Adrenal gland (tissue), 5 donors: Measurements from ENCODE around the gene RNF128.

Source experiments
- POLR2A ChIP-seq, 2 donors: fragments of 450-650 bp; IDR thresholded peaks; one replicate each; pipeline ENCODE4 v1.6.1; 2017; ENCODE audit warnings: antibody characterized with exemption in 2 of 2, mild to moderate bottlenecking in 2 of 2, moderate library complexity in 1 of 2
- TF ChIP-seq, protein P1 (sequence below), 6 experiments: fragments of 450-650 bp in 4 of 6; fragments of 200-600 bp in 2 of 6; sonication (generic) in 1 of 6; IDR thresholded peaks; 1 replicate in 5 of 6; 2 replicates in 1 of 6; pipeline versions ENCODE4 v1.5.1 to v1.8.0; 2016 to 2021; ENCODE audit warnings: antibody characterized with exemption in 6 of 6, mild to moderate bottlenecking in 2 of 6, moderate library complexity in 1 of 6
- donor health status: DM: no; HTN: no; CAD: no.

DNA sequence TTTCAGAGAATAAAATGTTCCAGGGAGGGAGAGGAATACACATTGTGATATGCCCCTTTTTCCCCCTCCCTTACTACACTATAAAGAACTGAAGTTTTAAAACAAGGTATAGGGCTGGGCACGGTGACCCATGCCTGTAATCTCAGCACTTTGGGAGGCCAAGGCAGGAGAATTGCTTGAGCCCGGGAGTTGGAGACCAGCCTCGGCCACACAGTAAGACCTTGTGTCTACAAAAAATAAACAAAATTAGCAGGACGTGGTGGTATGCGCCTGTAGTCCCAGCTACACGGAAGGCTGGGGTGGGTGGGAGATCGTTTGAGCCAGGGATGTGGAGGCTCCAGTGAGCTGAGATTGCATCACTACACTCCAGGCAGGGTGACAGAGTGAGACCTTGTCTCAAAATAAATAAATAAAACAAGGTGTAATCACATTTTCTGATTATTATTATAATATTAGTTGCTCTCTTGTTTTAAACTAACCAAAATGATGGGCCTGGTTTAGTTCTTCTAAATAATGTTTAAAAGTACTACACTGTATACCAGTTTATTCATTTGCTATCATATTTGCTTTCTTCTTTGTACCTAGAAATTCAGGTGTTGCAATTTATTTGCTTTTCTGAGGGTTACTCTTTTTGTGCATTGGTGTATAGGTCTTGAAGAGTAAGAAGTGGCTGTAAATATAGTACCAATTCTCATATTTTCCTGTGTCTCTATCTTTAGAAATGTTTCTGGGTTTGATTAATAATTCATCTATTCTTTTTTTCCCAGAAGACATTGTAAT, 84.8 kb downstream of the RNF128 start:
- TF ChIP-seq, protein P1, sequence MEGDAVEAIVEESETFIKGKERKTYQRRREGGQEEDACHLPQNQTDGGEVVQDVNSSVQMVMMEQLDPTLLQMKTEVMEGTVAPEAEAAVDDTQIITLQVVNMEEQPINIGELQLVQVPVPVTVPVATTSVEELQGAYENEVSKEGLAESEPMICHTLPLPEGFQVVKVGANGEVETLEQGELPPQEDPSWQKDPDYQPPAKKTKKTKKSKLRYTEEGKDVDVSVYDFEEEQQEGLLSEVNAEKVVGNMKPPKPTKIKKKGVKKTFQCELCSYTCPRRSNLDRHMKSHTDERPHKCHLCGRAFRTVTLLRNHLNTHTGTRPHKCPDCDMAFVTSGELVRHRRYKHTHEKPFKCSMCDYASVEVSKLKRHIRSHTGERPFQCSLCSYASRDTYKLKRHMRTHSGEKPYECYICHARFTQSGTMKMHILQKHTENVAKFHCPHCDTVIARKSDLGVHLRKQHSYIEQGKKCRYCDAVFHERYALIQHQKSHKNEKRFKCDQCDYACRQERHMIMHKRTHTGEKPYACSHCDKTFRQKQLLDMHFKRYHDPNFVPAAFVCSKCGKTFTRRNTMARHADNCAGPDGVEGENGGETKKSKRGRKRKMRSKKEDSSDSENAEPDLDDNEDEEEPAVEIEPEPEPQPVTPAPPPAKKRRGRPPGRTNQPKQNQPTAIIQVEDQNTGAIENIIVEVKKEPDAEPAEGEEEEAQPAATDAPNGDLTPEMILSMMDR (IDR thresholded peaks at IDR 0.05): no peak
- TF ChIP-seq POLR2A (IDR thresholded peaks at IDR 0.05): no peak
